Measurements from ENCODE around the gene NEURL1. TPM values are rescaled to one million over a fixed set of nuclear protein-coding genes. Genes with fewer than 3 reads are reported as not detected.

The NEURL1 gene
- total and polyA plus RNA-seq, 2 donors (not counting 3 experiments of a cell fraction or from before 2014, with no cell fraction given): 0.06 to 0.22 TPM

DNA sequence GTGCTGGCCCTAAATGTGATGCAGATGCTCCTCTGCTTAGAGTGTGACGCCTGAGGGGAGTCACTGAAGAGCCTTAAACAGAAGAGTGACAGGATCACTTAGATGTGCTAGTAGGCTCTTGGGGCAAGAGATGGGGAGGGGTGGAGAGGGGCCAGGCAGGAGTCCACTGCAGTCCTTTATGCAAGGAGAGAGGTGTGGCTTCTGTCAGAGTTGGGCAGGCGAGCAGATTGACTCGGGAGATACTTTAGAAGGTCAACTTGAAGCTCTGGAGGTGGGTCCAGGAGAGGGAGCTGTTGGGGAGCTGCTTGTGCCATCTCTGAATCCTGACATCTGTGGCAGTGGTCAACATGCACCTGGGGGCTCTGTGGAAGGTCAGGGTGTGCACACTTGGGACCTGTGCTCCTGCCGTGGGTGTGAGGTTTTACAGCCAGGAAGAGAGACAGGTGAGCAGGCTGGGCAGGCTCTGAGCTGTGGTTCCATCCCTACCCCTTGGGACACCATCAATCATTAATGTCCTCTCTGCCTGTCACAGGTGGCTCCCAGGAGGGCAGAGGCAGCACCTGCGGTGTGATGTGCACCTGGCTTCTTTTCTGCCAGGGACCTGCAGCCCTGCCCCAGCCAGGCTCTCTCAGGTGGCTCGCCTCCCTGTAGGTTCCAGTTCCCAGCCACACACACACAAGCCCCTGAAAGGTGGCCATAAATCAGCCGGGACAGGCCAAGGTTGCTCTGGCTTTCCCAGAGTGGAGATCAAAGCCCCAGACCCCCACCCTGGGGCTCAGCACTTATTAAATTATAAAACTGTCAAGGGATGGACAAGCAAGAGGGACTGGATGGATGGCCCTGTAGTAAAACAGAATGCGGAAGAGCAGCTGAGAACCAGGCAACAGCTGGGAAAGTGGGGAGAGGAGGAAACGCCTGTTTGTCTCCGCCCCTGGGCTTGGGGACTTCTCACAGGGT is 14.0 kb downstream of the NEURL1 start:
- Histone ChIP-seq H3K4me1 (ENCODE audit: control insufficient read depth, extremely low read depth, insufficient read depth, low read length) (peaks cover 10% of the 10 kb centered on the region), H3K27ac (ENCODE audit: insufficient read depth, low read depth, low read length) (no peak overlapping the region), H3K9ac (replicated peaks; ENCODE audit: extremely low read depth, insufficient read depth, low read length) (no peak overlapping the region), H4K20me1 (replicated peaks; ENCODE audit: control insufficient read depth, extremely low read depth, insufficient read depth, low read length) (no peaks in the 10 kb centered on the region), H2AFZ (ENCODE audit: low read depth, low read length) (no peak overlapping the region), H3K9me1 (replicated peaks; ENCODE audit: control insufficient read depth, extremely low read depth, insufficient read depth, low read length) (no peaks in the 10 kb centered on the region), H3K4me2 (ENCODE audit: insufficient read depth, low read length) (no peak overlapping the region), H3K79me2 (ENCODE audit: control insufficient read depth, insufficient read depth, low read length) (no peaks in the 10 kb centered on the region), H3K27me3 (ENCODE audit: control insufficient read depth in 2 of 2, insufficient read depth in 2 of 2, low read length in 2 of 2) (peaks cover 0 to 6% of the 10 kb centered on the region in 2 experiments), H3K36me3 (ENCODE audit: control insufficient read depth in 2 of 2, extremely low read depth in 1 of 2, insufficient read depth in 2 of 2, low read length in 2 of 2) (no peaks in the 10 kb centered on the region), H3K4me3 (replicated peaks in 1 of 3; ENCODE audit: insufficient read depth in 1 of 3, low read depth in 1 of 3, low read length in 3 of 3) (no peak overlapping the region), H3K9me3 (replicated peaks; ENCODE audit: control insufficient read depth, insufficient read depth, low read length) (no peaks in the 10 kb centered on the region)
- intact Hi-C loops (cut with micrococcal nuclease): no loop called here
- FAIRE-seq: no peak
- no peak for TF ChIP-seq GATA2 (IDR thresholded peaks at IDR 0.05; ENCODE audit: insufficient read depth, insufficient read length, low read depth, low read length)
- TF ChIP-seq POLR2A (IDR thresholded peaks at IDR 0.05; ENCODE audit: low read depth, low read length): no peak
- dilution Hi-C loops (cut with MboI; ENCODE audit: extremely low pct_ligation_motif_present, low sequenced_read_pairs): no loop called here
- ChIA-PET CTCF (interaction anchor here (1.0 to 1.2 kb wide), 2 partner anchors 35 to 178 kb away, joined by 3 to 6 read pairs; no protein-coding TSS in a partner anchor), POLR2A (interaction anchor here (0.6 kb wide), 1 partner anchor 8 kb away, joined by 10 read pairs; no protein-coding TSS in a partner anchor)
- DNase-seq (ENCODE audit: low read depth, low spot score): no peak
- no TSS peak for BruUV-seq (replicated peaks)

DNA sequence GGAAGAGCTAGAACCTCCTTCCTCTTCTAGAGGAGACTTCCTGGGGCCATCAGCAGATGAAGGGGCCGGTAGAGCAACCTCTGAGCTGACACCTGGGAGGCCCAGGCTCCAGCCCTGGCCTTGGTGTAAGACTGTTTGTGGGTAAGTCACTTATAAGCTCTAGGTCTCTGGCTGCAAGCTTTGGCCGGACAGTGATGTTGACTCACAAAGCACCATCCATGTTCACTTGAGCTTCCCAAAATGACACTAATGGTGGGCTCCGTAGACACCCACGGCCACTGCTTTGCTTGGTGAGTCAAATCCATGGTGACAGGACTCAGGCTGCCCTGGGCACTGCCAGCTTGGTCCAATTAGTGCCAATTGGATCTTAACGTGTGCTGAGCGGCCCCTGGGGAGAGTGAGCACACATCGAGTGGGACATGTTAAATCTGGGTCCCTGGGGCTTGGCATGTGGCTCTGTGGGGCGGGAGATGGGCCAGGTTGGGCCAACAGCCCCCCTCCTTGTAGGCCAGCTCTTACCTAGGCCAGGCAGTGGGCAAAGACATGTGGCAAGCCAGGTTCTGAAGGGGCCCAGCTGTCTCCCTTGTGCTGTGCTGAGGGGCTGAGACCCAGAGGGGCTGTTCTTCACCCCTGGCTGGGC is 16.7 kb downstream of the NEURL1 start:
- no peak overlapping the region for H2AFZ ChIP-seq (ENCODE audit: low read depth, low read length)
- no peak for DNase-seq (ENCODE audit: low read depth, low spot score)
- no peaks in the 10 kb centered on the region for H3K9me3 ChIP-seq (replicated peaks; ENCODE audit: control insufficient read depth, insufficient read depth, low read length)
- H3K9ac ChIP-seq (replicated peaks; ENCODE audit: extremely low read depth, insufficient read depth, low read length): no peak overlapping the region
- POLR2A ChIA-PET: no interaction called here
- no peak overlapping the region for H3K4me2 ChIP-seq (ENCODE audit: insufficient read depth, low read length)
- BruUV-seq (replicated peaks): no TSS peak
- peaks cover 0 to 6% of the 10 kb centered on the region in 2 experiments for H3K27me3 ChIP-seq (ENCODE audit: control insufficient read depth in 2 of 2, insufficient read depth in 2 of 2, low read length in 2 of 2)
- H3K27ac ChIP-seq (ENCODE audit: insufficient read depth, low read depth, low read length): no peak overlapping the region
- dilution Hi-C loops (cut with MboI; ENCODE audit: extremely low pct_ligation_motif_present, low sequenced_read_pairs): no loop called here
- intact Hi-C loops (cut with micrococcal nuclease): no loop called here
- TF ChIP-seq MYC (IDR thresholded peaks at IDR 0.05; ENCODE audit: low read depth, low read length) (no peak), GATA2 (IDR thresholded peaks at IDR 0.05; ENCODE audit: insufficient read depth, insufficient read length, low read depth, low read length) (no peak), EZH2 (IDR thresholded peaks at IDR 0.05; ENCODE audit: borderline replicate concordance, low read depth, low read length, severe bottlenecking) (no peak), JUN (IDR thresholded peaks at IDR 0.05; ENCODE audit: borderline replicate concordance, insufficient read depth, insufficient read length, low read depth) (no peak), FOS (IDR thresholded peaks at IDR 0.05; ENCODE audit: borderline replicate concordance, insufficient read depth, low read length) (no peak), POLR2AphosphoS5 (IDR thresholded peaks at IDR 0.05; ENCODE audit: insufficient read depth, low read depth, low read length) (no peak), POLR2A (IDR thresholded peaks at IDR 0.05; ENCODE audit: low read depth, low read length) (no peak)
- TF ChIP-seq, protein P1, sequence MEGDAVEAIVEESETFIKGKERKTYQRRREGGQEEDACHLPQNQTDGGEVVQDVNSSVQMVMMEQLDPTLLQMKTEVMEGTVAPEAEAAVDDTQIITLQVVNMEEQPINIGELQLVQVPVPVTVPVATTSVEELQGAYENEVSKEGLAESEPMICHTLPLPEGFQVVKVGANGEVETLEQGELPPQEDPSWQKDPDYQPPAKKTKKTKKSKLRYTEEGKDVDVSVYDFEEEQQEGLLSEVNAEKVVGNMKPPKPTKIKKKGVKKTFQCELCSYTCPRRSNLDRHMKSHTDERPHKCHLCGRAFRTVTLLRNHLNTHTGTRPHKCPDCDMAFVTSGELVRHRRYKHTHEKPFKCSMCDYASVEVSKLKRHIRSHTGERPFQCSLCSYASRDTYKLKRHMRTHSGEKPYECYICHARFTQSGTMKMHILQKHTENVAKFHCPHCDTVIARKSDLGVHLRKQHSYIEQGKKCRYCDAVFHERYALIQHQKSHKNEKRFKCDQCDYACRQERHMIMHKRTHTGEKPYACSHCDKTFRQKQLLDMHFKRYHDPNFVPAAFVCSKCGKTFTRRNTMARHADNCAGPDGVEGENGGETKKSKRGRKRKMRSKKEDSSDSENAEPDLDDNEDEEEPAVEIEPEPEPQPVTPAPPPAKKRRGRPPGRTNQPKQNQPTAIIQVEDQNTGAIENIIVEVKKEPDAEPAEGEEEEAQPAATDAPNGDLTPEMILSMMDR (IDR thresholded peaks at IDR 0.05; ENCODE audit: extremely low read depth in 1 of 2, insufficient read depth in 1 of 2, low read depth in 1 of 2, low read length in 2 of 2): no peak
- TF ChIP-seq, protein P2, sequence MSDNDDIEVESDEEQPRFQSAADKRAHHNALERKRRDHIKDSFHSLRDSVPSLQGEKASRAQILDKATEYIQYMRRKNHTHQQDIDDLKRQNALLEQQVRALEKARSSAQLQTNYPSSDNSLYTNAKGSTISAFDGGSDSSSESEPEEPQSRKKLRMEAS (IDR thresholded peaks at IDR 0.05; ENCODE audit: insufficient read depth, insufficient read length): no peak
- no peaks in the 10 kb centered on the region for H4K20me1 ChIP-seq (replicated peaks; ENCODE audit: control insufficient read depth, extremely low read depth, insufficient read depth, low read length)
- FAIRE-seq: no peak
- no peaks in the 10 kb centered on the region for H3K9me1 ChIP-seq (replicated peaks; ENCODE audit: control insufficient read depth, extremely low read depth, insufficient read depth, low read length)
- peaks cover 2% of the 10 kb centered on the region for H3K4me1 ChIP-seq (ENCODE audit: control insufficient read depth, extremely low read depth, insufficient read depth, low read length)
- H3K79me2 ChIP-seq (ENCODE audit: control insufficient read depth, insufficient read depth, low read length): no peaks in the 10 kb centered on the region
- CTCF ChIA-PET: interaction anchor here (0.8 to 1.9 kb wide), 3 partner anchors 9 to 32 kb away, joined by 3 to 5 read pairs (median 3); no protein-coding TSS in a partner anchor
- no peak overlapping the region for H3K4me3 ChIP-seq (replicated peaks in 1 of 3; ENCODE audit: insufficient read depth in 1 of 3, low read depth in 1 of 3, low read length in 3 of 3)
- no peaks in the 10 kb centered on the region for H3K36me3 ChIP-seq (ENCODE audit: control insufficient read depth in 2 of 2, extremely low read depth in 1 of 2, insufficient read depth in 2 of 2, low read length in 2 of 2)

All from endothelial cell of umbilical vein (primary cell).